GM23338 (cell line): ENCODE results near the gene MEGF6. TPM values are rescaled to one million over a fixed set of nuclear protein-coding genes. Genes with fewer than 3 reads are reported as not detected.

ENCODE experiments used
- CREB1 ChIP-seq: fragments of 250-450 bp; sonication (Bioruptor Pico); IDR thresholded peaks from 2 replicates; pipeline ENCODE4 v1.5.0; 2020; ENCODE audit warnings: low read depth, mild to moderate bottlenecking, moderate library complexity
- EZH2 ChIP-seq: fragments of 200-600 bp; sonication (generic); IDR thresholded peaks from one replicate; pipeline ENCODE4 v1.8.0; 2017; ENCODE audit warnings: antibody characterized with exemption, mild to moderate bottlenecking, low read depth; ENCODE audit not compliant: unreplicated experiment
- EZH2phosphoT487 ChIP-seq: fragments of 200-600 bp; sonication (generic); IDR thresholded peaks from one replicate; pipeline ENCODE4 v1.8.1; 2018; ENCODE audit warnings: antibody characterized with exemption; ENCODE audit not compliant: unreplicated experiment
- JUNB ChIP-seq: IDR thresholded peaks from one replicate; pipeline ENCODE4 v1.6.1; 2016; ENCODE audit warnings: antibody characterized with exemption; ENCODE audit not compliant: unreplicated experiment
- NANOG ChIP-seq: IDR thresholded peaks from 2 replicates; pipeline ENCODE4 v1.6.1; 2016; ENCODE audit warnings: antibody characterized with exemption, borderline replicate concordance
- POLR2AphosphoS5 ChIP-seq: IDR thresholded peaks from 2 replicates; pipeline ENCODE4 v1.6.1; 2016; ENCODE audit warnings: antibody characterized with exemption, low read depth
- REST ChIP-seq: IDR thresholded peaks from one replicate; pipeline ENCODE4 v1.6.1; 2018; ENCODE audit warnings: antibody characterized with exemption; ENCODE audit not compliant: unreplicated experiment
- STAT1 ChIP-seq: IDR thresholded peaks from one replicate; pipeline ENCODE4 v1.6.1; 2016; ENCODE audit warnings: antibody characterized with exemption; ENCODE audit not compliant: unreplicated experiment
- ZNF114 ChIP-seq: fragments of 250-450 bp; sonication (Bioruptor Pico); IDR thresholded peaks from 2 replicates; pipeline ENCODE4 v1.5.0; 2020; ENCODE audit warnings: mild to moderate bottlenecking, moderate library complexity
- ZNF331 ChIP-seq: fragments of 250-450 bp; sonication (Bioruptor Pico); IDR thresholded peaks from 2 replicates; pipeline ENCODE4 v1.5.0; 2020; ENCODE audit warnings: low read depth, mild to moderate bottlenecking, moderate library complexity
- ZNF462 ChIP-seq: fragments of 250-450 bp; sonication (Bioruptor Pico); IDR thresholded peaks from 2 replicates; pipeline ENCODE4 v1.5.0; 2020; ENCODE audit warnings: mild to moderate bottlenecking, moderate library complexity
- polyA plus RNA-seq: library from polyadenylated mRNA; unstranded; fragments of >200 nt; fragmentation: Nextera tagmentation; extraction: Ambion mirVana; gene quantifications from 2 replicates; pipeline ENCODE4 v1.2.1, GENCODE V29; 2016
- total RNA-seq: library from RNA; depleted of rRNA; stranded (reverse); fragments of >200 nt; shearing (Covaris generic); gene quantifications from 2 replicates; pipeline ENCODE4 v1.2.3, GENCODE V29; 2014

The MEGF6 gene
- total and polyA plus RNA-seq, 2 experiments from 2014 or later = 4.0 to 21.4 TPM

GRCh38 chr1:3477241-3477995 is 133.9 kb downstream of the MEGF6 start (continued):
- TF ChIP-seq ZNF462 (CRISPR knock-in tag) (no peak), EZH2 (no peak), CREB1 (no peak), NANOG (no peak), ZNF114 (CRISPR knock-in tag) (no peak), REST (no peak), ZNF331 (CRISPR knock-in tag) (no peak), STAT1 (no peak), JUNB (no peak), EZH2phosphoT487 (no peak), POLR2AphosphoS5 (no peak)
